SK-N-SH (cell line): ENCODE data around the gene AIFM3. TPM values are rescaled to one million over a fixed set of nuclear protein-coding genes. Genes with fewer than 3 reads are reported as not detected.

Experiments
- CTCF ChIA-PET: fragments of 300-600, 350-600 bp; formaldehyde crosslinking; extraction: SDS; loops from one replicate; lab custom pipeline; 2021; lab: Yijun Ruan, JAX
- POLR2A ChIA-PET: fragments of 350-600 bp; sonication (Branson Sonifier 250); formaldehyde crosslinking; extraction: SDS; loops from one replicate; lab custom pipeline; 2020; ENCODE audit warnings: antibody characterized with exemption, inconsistent platforms; lab: Yijun Ruan, JAX
- DNase-seq: peaks from one replicate; pipeline ENCODE4 v3.0.0; 2012
- H2AFZ ChIP-seq: fragments of 200-600 bp; sonication (generic); 2 replicates; pipeline ENCODE4 v1.8.1; 2016; ENCODE audit warnings: antibody characterized with exemption, mild to moderate bottlenecking, low read depth
- H3F3A ChIP-seq: fragments of 200-600 bp; sonication (generic); replicated peaks from 2 replicates; pipeline ENCODE3; 2016; ENCODE audit warnings: antibody characterized with exemption, mild to moderate bottlenecking; ENCODE audit not compliant: insufficient read depth
- H3K27ac ChIP-seq, 2 experiments: fragments of 200-500 bp in 1 of 2; fragments of 200-600 bp in 1 of 2; sonication (Bioruptor generic) in 1 of 2; sonication (generic), shearing (Covaris generic) in 1 of 2; 2 replicates each; pipeline versions ENCODE4 v1.5.1 to v1.6.1; 2014 to 2016; ENCODE audit warnings: low read depth in 2 of 2, inconsistent platforms in 1 of 2, low read length in 1 of 2, mild to moderate bottlenecking in 1 of 2, mixed read lengths in 1 of 2
- H3K27me3 ChIP-seq: fragments of 200-600 bp; sonication (generic), shearing (Covaris generic); 2 replicates; pipeline ENCODE4 v1.6.1; 2016; ENCODE audit warnings: mixed run types; ENCODE audit not compliant: insufficient read depth
- H3K36me3 ChIP-seq, 2 experiments: fragments of 200-500 bp in 1 of 2; fragments of 200-600 bp in 1 of 2; sonication (Bioruptor generic) in 1 of 2; sonication (generic) in 1 of 2; replicated peaks in 1 of 2; 2 replicates each; pipeline versions ENCODE3 to v1.5.1; 2014 to 2016; ENCODE audit warnings: low read length in 1 of 2, mild to moderate bottlenecking in 1 of 2; ENCODE audit not compliant: insufficient read depth in 2 of 2, control insufficient read depth in 1 of 2
- H3K4me1 ChIP-seq, 2 experiments: fragments of 200-500 bp in 1 of 2; fragments of 200-600 bp in 1 of 2; sonication (Bioruptor generic) in 1 of 2; sonication (generic), shearing (Covaris generic) in 1 of 2; 2 replicates each; pipeline versions ENCODE4 v1.5.1 to v1.6.1; 2014 to 2016; ENCODE audit warnings: low read depth in 1 of 2, low read length in 1 of 2, mixed run types in 1 of 2; ENCODE audit not compliant: insufficient read depth in 2 of 2, control insufficient read depth in 1 of 2
- H3K4me2 ChIP-seq: fragments of 200-600 bp; sonication (generic), shearing (Covaris generic); 2 replicates; pipeline ENCODE4 v1.6.1; 2017; ENCODE audit warnings: mixed run types
- H3K4me3 ChIP-seq, 2 experiments: fragments of 200-500 bp in 1 of 2; fragments of 200-600 bp in 1 of 2; sonication (Bioruptor generic) in 1 of 2; sonication (generic), shearing (Covaris generic) in 1 of 2; 2 replicates each; pipeline versions ENCODE4 v1.5.1 to v1.8.1; 2014 to 2016; ENCODE audit warnings: low read depth in 2 of 2, inconsistent platforms in 1 of 2, low read length in 1 of 2, mild to moderate bottlenecking in 1 of 2, mixed read lengths in 1 of 2, moderate library complexity in 1 of 2
- H3K79me2 ChIP-seq: fragments of 200-600 bp; sonication (generic); 2 replicates; pipeline ENCODE4 v1.8.1; 2017; ENCODE audit warnings: mild to moderate bottlenecking; ENCODE audit not compliant: insufficient read depth
- H3K9ac ChIP-seq: fragments of 200-600 bp; sonication (generic); 2 replicates; pipeline ENCODE4 v1.6.1; 2017; ENCODE audit warnings: mixed run types
- H3K9me2 ChIP-seq: fragments of 200-600 bp; sonication (generic); 2 replicates; pipeline ENCODE4 v1.6.1; 2017; ENCODE audit warnings: mixed run types
- H3K9me3 ChIP-seq: fragments of 200-600 bp; sonication (generic); 2 replicates; pipeline ENCODE4 v1.6.1; 2017; ENCODE audit warnings: mixed run types, mild to moderate bottlenecking, moderate library complexity
- H4K20me1 ChIP-seq: fragments of 200-600 bp; sonication (generic); 2 replicates; pipeline ENCODE4 v1.6.1; 2017; ENCODE audit warnings: mild to moderate bottlenecking, mixed run types; ENCODE audit not compliant: insufficient read depth
- CHD2 ChIP-seq: fragments of 150-350 bp; IDR thresholded peaks from 2 replicates; pipeline ENCODE4 v1.6.1; 2018; ENCODE audit warnings: low read length; ENCODE audit not compliant: partially characterized antibody
- FOSL2 ChIP-seq: IDR thresholded peaks from 2 replicates; pipeline ENCODE4 v1.4.0; 2012; ENCODE audit warnings: low read depth, mild to moderate bottlenecking, moderate library complexity, borderline replicate concordance
- FOXJ3 ChIP-seq: sonication (generic); formaldehyde crosslinking; IDR thresholded peaks from 2 replicates; pipeline ENCODE4 v1.5.1; 2020; ENCODE audit warnings: mild to moderate bottlenecking, missing genetic modification reagents
- FOXM1 ChIP-seq: IDR thresholded peaks from 2 replicates; pipeline ENCODE4 v1.4.0; 2012; ENCODE audit warnings: low read depth, mild to moderate bottlenecking
- JUND ChIP-seq: IDR thresholded peaks from 2 replicates; pipeline ENCODE4 v1.4.0; 2012
- MXI1 ChIP-seq: IDR thresholded peaks from 2 replicates; pipeline ENCODE4 v1.6.1; 2012; ENCODE audit warnings: mild to moderate bottlenecking, low read depth, low read length, improper control_type of control experiment
- NFIC ChIP-seq: IDR thresholded peaks from 2 replicates; pipeline ENCODE4 v1.4.0; 2012; ENCODE audit warnings: borderline replicate concordance
- NRF1 ChIP-seq: IDR thresholded peaks from 2 replicates; pipeline ENCODE4 v1.6.1; 2012; ENCODE audit warnings: low read depth, mild to moderate bottlenecking, low read length
- POLR2AphosphoS5 ChIP-seq: IDR thresholded peaks from 2 replicates; pipeline ENCODE4 v1.6.1; 2012; ENCODE audit warnings: low read depth, low read length
- RAD21 ChIP-seq: IDR thresholded peaks from 2 replicates; pipeline ENCODE4 v1.6.1; 2012; ENCODE audit warnings: mild to moderate bottlenecking, low read length
- RFX5 ChIP-seq: IDR thresholded peaks from 2 replicates; pipeline ENCODE4 v1.6.1; 2012; ENCODE audit warnings: mild to moderate bottlenecking, improper control_type of control experiment, low read length
- RXRA ChIP-seq: IDR thresholded peaks from 2 replicates; pipeline ENCODE4 v1.4.0; 2012; ENCODE audit warnings: low read depth, mild to moderate bottlenecking, borderline replicate concordance
- SIN3A ChIP-seq: IDR thresholded peaks from 2 replicates; pipeline ENCODE4 v1.6.1; 2012; ENCODE audit warnings: low read depth, mild to moderate bottlenecking, low read length, moderate library complexity, borderline replicate concordance
- SMC3 ChIP-seq: IDR thresholded peaks from 2 replicates; pipeline ENCODE4 v1.6.1; 2012; ENCODE audit warnings: low read depth, low read length, improper control_type of control experiment
- WGBS: methylation state at CpG from one replicate; pipeline ENCODE4 v1.1.6; 2017; ENCODE audit warnings: low lambda C conversion rate; 5-methylcytosine and 5-hydroxymethylcytosine counted together
- polyA plus RNA-seq, 3 experiments: library from polyadenylated mRNA; depleted of rRNA; stranded (reverse); fragments of >200 nt; gene quantifications; 2 replicates each; pipeline ENCODE4 v1.2.3, GENCODE V29; 2012
- TF ChIP-seq, protein P1 (sequence below): IDR thresholded peaks from 2 replicates; pipeline ENCODE4 v1.4.0; 2012; ENCODE audit warnings: low read depth
- TF ChIP-seq, protein P2 (sequence below): IDR thresholded peaks from 2 replicates; pipeline ENCODE4 v1.6.1; 2012; ENCODE audit warnings: mild to moderate bottlenecking, low read depth, low read length, moderate library complexity
- TF ChIP-seq, protein P3 (sequence below): fragments of 150-350 bp; IDR thresholded peaks from 2 replicates; pipeline ENCODE4 v1.6.1; 2017; ENCODE audit warnings: antibody characterized with exemption, low read length, low read depth, borderline replicate concordance
- TF ChIP-seq, protein P4 (sequence below): IDR thresholded peaks from 2 replicates; pipeline ENCODE4 v1.4.0; 2012; ENCODE audit warnings: low read depth, borderline replicate concordance

The AIFM3 gene
- polyA plus RNA-seq, 1 of the 3 experiments (the other 2 are of a cell fraction), result 1.7 TPM

DNA sequence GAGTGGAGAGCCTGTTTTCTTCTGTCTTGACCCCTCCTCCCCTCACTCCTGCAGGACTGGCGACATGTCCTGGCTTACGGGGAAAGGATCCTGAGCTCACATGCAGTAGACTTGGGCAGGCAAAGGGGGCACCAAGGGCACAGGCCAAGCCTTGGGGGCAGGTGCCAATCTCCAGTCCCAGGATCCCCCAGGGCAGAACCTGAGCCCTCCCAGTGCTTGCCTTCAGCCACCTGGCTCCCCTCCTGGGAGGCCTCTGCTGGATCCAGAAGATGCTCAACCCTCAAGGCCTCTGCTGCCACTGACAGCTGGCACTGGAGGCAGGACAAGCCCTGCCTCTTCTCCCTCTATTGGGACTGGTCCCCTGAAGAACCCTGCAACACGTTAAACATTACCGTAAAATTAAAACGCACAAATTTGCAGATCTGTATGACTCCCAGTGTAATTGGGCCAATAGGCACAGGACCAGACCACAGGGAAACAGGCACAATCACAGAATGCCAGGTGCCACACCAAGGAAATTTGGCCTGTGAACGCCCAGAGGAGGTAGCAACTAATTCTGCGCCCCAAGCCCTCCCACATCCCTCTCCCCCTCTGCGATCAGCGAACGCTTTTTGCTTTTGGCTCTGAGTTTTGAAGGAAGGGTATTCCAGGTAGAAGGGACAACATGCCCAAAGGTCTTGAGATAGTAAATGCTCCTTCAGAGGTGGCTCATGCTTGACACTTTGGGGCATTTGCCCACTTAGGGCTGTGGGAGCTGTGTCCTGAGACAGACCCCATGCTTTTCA, 14.1 kb downstream of the AIFM3 start:
- Histone ChIP-seq H3K9me3 (no peaks in the 10 kb centered on the region), H4K20me1 (no peaks in the 10 kb centered on the region), H3K27ac (peak overlapping the region; percentile 77 to 98), H2AFZ (peak overlapping the region; percentile 79; the same call in 1 of the 2 replicates), H3K79me2 (peaks cover 25% of the 10 kb centered on the region), H3K4me2 (peak overlapping the region; percentile 95), H3K9me2 (no peaks in the 10 kb centered on the region), H3K27me3 (no peaks in the 10 kb centered on the region), H3K9ac (peak overlapping the region; percentile 78), H3K4me3 (peak overlapping the region; percentile 71 to 97), H3F3A (no peaks in the 10 kb centered on the region), H3K4me1 (peaks cover 6 to 24% of the 10 kb centered on the region in 2 experiments; a peak in 2 of 4 replicates), H3K36me3 (peaks cover 2 to 12% of the 10 kb centered on the region in 2 experiments)
- 76% methylated on average over 10 of the region's 10 CpGs for WGBS
- CTCF ChIA-PET, result interaction anchor here (0.7 to 3.6 kb wide), 9 partner anchors 8 to 95 kb away, joined by 3 to 12 read pairs (median 3); partner anchors contain the start of gene CRKL
- DNase-seq, result no peak
- POLR2A ChIA-PET, result interaction anchor here (0.9 to 1.8 kb wide), 7 partner anchors 9 to 95 kb away, joined by 3 to 13 read pairs (median 4); partner anchors contain the start of genes P2RX6 and THAP7
- no peak for TF ChIP-seq RFX5
- TF ChIP-seq NRF1, result no peak
- TF ChIP-seq FOXJ3, result no peak
- no peak for TF ChIP-seq RXRA
- TF ChIP-seq, protein P1, sequence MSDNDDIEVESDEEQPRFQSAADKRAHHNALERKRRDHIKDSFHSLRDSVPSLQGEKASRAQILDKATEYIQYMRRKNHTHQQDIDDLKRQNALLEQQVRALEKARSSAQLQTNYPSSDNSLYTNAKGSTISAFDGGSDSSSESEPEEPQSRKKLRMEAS, result no peak
- TF ChIP-seq CHD2, result no peak
- TF ChIP-seq, protein P2, sequence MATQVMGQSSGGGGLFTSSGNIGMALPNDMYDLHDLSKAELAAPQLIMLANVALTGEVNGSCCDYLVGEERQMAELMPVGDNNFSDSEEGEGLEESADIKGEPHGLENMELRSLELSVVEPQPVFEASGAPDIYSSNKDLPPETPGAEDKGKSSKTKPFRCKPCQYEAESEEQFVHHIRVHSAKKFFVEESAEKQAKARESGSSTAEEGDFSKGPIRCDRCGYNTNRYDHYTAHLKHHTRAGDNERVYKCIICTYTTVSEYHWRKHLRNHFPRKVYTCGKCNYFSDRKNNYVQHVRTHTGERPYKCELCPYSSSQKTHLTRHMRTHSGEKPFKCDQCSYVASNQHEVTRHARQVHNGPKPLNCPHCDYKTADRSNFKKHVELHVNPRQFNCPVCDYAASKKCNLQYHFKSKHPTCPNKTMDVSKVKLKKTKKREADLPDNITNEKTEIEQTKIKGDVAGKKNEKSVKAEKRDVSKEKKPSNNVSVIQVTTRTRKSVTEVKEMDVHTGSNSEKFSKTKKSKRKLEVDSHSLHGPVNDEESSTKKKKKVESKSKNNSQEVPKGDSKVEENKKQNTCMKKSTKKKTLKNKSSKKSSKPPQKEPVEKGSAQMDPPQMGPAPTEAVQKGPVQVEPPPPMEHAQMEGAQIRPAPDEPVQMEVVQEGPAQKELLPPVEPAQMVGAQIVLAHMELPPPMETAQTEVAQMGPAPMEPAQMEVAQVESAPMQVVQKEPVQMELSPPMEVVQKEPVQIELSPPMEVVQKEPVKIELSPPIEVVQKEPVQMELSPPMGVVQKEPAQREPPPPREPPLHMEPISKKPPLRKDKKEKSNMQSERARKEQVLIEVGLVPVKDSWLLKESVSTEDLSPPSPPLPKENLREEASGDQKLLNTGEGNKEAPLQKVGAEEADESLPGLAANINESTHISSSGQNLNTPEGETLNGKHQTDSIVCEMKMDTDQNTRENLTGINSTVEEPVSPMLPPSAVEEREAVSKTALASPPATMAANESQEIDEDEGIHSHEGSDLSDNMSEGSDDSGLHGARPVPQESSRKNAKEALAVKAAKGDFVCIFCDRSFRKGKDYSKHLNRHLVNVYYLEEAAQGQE, result no peak
- TF ChIP-seq MXI1, result no peak
- no peak for TF ChIP-seq RAD21
- TF ChIP-seq, protein P3, sequence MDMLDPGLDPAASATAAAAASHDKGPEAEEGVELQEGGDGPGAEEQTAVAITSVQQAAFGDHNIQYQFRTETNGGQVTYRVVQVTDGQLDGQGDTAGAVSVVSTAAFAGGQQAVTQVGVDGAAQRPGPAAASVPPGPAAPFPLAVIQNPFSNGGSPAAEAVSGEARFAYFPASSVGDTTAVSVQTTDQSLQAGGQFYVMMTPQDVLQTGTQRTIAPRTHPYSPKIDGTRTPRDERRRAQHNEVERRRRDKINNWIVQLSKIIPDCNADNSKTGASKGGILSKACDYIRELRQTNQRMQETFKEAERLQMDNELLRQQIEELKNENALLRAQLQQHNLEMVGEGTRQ, result no peak
- TF ChIP-seq FOXM1, result no peak
- TF ChIP-seq, protein P4, sequence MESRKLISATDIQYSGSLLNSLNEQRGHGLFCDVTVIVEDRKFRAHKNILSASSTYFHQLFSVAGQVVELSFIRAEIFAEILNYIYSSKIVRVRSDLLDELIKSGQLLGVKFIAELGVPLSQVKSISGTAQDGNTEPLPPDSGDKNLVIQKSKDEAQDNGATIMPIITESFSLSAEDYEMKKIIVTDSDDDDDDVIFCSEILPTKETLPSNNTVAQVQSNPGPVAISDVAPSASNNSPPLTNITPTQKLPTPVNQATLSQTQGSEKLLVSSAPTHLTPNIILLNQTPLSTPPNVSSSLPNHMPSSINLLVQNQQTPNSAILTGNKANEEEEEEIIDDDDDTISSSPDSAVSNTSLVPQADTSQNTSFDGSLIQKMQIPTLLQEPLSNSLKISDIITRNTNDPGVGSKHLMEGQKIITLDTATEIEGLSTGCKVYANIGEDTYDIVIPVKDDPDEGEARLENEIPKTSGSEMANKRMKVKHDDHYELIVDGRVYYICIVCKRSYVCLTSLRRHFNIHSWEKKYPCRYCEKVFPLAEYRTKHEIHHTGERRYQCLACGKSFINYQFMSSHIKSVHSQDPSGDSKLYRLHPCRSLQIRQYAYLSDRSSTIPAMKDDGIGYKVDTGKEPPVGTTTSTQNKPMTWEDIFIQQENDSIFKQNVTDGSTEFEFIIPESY, result no peak
- no peak for TF ChIP-seq FOSL2
- TF ChIP-seq SMC3, result no peak
- no peak for TF ChIP-seq JUND
- TF ChIP-seq SIN3A, result no peak
- no peak for TF ChIP-seq NFIC
- no peak for TF ChIP-seq POLR2AphosphoS5
- TF ChIP-seq, all 33 proteins: peak for 0
